ENCODE results near the gene PDE8A.

DNA sequence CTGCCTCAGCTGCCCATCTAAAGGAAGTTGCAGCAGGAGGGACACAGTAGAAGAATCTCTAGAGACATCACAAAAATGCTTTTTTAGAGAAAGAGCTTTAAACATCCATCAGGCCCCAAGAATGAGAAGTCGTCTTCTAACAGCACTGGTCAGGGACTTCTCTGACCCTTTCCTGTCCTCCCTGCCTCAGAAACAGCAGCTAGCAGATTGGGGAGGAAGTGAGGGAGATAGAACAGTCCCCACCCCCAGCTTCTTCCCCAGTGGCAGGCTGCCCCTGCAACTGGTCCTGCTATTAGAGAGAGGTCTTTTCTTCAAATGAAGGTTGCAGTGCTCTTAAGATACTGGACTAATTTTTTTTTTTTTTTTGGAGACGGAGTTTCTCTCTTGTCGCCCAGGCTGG, 55.1 kb downstream of the PDE8A start:
- TF ChIP-seq, protein P1, sequence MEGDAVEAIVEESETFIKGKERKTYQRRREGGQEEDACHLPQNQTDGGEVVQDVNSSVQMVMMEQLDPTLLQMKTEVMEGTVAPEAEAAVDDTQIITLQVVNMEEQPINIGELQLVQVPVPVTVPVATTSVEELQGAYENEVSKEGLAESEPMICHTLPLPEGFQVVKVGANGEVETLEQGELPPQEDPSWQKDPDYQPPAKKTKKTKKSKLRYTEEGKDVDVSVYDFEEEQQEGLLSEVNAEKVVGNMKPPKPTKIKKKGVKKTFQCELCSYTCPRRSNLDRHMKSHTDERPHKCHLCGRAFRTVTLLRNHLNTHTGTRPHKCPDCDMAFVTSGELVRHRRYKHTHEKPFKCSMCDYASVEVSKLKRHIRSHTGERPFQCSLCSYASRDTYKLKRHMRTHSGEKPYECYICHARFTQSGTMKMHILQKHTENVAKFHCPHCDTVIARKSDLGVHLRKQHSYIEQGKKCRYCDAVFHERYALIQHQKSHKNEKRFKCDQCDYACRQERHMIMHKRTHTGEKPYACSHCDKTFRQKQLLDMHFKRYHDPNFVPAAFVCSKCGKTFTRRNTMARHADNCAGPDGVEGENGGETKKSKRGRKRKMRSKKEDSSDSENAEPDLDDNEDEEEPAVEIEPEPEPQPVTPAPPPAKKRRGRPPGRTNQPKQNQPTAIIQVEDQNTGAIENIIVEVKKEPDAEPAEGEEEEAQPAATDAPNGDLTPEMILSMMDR (IDR thresholded peaks at IDR 0.05; ENCODE audit: extremely low read depth in 1 of 2, insufficient read depth in 1 of 2, low read depth in 1 of 2, low read length in 2 of 2): no peak
- TF ChIP-seq EZH2 (IDR thresholded peaks at IDR 0.05; ENCODE audit: borderline replicate concordance, low read depth, low read length, severe bottlenecking): no peak
- TF ChIP-seq, protein P2, sequence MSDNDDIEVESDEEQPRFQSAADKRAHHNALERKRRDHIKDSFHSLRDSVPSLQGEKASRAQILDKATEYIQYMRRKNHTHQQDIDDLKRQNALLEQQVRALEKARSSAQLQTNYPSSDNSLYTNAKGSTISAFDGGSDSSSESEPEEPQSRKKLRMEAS (IDR thresholded peaks at IDR 0.05; ENCODE audit: insufficient read depth, insufficient read length): no peak
- TF ChIP-seq POLR2AphosphoS5 (IDR thresholded peaks at IDR 0.05; ENCODE audit: insufficient read depth, low read depth, low read length): no peak
- no peak for TF ChIP-seq POLR2A (IDR thresholded peaks at IDR 0.05; ENCODE audit: low read depth, low read length)
- TF ChIP-seq FOS (IDR thresholded peaks at IDR 0.05; ENCODE audit: borderline replicate concordance, insufficient read depth, low read length): no peak
